IPS DF 6.9 (cell line): ENCODE measurements around the gene ARHGAP30.
"Not testable (repeated sequence)": the region's sequence is repeated elsewhere in the genome, so short reads cannot be mapped to it uniquely, and the experiment has no call there.

Experiments used
- DNase-seq: peaks from one replicate; pipeline ENCODE4 v3.0.0-alpha.2; 2013; ENCODE audit warnings: low read depth, low spot score
- H3K27ac ChIP-seq: one replicate; pipeline ENCODE4 v1.5.1; 2013; ENCODE audit warnings: low read length, control low read depth
- H3K27me3 ChIP-seq: 2 replicates; pipeline ENCODE4 v1.6.1; 2013; ENCODE audit warnings: mild to moderate bottlenecking, low read length; ENCODE audit not compliant: control insufficient read depth, insufficient read depth
- H3K36me3 ChIP-seq: 2 replicates; pipeline ENCODE4 v1.6.1; 2013; ENCODE audit warnings: low read length; ENCODE audit not compliant: control insufficient read depth, insufficient read depth
- H3K4me1 ChIP-seq: 2 replicates; pipeline ENCODE4 v1.6.1; 2013; ENCODE audit warnings: low read length; ENCODE audit not compliant: control insufficient read depth, insufficient read depth
- H3K4me3 ChIP-seq: 2 replicates; pipeline ENCODE4 v1.5.1; 2013; ENCODE audit warnings: mild to moderate bottlenecking, low read length
- H3K9me3 ChIP-seq: 2 replicates; pipeline ENCODE4 v1.6.1; 2013; ENCODE audit warnings: low read length, inconsistent platforms; ENCODE audit not compliant: control insufficient read depth, insufficient read depth
- WGBS: extraction: QIAGEN DNeasy Blood & Tissue Kit; methylation state at CpG from one replicate; pipeline ENCODE4 v1.1.7; 2013; ENCODE audit warnings: mixed read lengths, missing lambda C conversion rate; ENCODE audit not compliant: insufficient read length, insufficient coverage; 5-methylcytosine and 5-hydroxymethylcytosine counted together

Gene ARHGAP30, protein sequence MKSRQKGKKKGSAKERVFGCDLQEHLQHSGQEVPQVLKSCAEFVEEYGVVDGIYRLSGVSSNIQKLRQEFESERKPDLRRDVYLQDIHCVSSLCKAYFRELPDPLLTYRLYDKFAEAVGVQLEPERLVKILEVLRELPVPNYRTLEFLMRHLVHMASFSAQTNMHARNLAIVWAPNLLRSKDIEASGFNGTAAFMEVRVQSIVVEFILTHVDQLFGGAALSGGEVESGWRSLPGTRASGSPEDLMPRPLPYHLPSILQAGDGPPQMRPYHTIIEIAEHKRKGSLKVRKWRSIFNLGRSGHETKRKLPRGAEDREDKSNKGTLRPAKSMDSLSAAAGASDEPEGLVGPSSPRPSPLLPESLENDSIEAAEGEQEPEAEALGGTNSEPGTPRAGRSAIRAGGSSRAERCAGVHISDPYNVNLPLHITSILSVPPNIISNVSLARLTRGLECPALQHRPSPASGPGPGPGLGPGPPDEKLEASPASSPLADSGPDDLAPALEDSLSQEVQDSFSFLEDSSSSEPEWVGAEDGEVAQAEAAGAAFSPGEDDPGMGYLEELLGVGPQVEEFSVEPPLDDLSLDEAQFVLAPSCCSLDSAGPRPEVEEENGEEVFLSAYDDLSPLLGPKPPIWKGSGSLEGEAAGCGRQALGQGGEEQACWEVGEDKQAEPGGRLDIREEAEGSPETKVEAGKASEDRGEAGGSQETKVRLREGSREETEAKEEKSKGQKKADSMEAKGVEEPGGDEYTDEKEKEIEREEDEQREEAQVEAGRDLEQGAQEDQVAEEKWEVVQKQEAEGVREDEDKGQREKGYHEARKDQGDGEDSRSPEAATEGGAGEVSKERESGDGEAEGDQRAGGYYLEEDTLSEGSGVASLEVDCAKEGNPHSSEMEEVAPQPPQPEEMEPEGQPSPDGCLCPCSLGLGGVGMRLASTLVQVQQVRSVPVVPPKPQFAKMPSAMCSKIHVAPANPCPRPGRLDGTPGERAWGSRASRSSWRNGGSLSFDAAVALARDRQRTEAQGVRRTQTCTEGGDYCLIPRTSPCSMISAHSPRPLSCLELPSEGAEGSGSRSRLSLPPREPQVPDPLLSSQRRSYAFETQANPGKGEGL

DNA sequence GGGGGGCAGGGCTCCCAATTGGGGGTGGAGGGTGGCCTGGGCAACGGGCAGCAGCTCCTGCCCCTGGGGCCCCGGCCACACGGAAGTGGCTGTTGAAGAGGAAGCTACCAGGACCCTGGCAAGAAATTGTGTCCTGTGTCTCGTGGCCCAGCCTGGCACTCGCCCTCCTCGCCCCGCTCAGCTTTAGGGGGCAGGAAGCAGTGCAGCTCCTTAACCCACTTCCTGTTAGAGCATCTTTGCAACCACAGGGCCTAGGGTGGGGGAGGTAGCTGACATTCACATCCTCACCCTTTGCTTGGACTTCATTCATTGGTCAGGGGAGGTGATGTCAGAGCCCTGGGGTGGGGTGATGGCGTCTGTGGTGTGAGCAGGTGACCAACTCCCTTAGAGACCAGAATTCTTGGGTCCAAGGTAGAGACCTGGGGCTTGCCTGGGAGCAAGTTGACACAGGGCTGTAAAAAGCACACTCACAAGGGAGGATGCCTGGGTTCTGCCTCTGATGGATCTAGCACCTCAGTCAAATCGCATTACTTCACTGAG lies at the start of gene ARHGAP30:
ARHGAP30 (minus strand) TSS at position 161 of the 540 bp plus-strand sequence. CDS start 267 bp downstream, outside the sequence.
- Histone ChIP-seq H3K4me3 (no peak within 1 kb of the TSS), H3K27me3 (no peaks in the 10 kb centered on the region), H3K9me3 (no peaks in the 10 kb centered on the region), H3K4me1 (no peaks in the 10 kb centered on the region; the same call in 1 of the 2 replicates), H3K36me3 (no peaks in the 10 kb centered on the region), H3K27ac (no peak within 1 kb of the TSS)
- no CpG with 5 or more reads among the region's 9 CpGs for WGBS
- DNase-seq = no peak

DNA sequence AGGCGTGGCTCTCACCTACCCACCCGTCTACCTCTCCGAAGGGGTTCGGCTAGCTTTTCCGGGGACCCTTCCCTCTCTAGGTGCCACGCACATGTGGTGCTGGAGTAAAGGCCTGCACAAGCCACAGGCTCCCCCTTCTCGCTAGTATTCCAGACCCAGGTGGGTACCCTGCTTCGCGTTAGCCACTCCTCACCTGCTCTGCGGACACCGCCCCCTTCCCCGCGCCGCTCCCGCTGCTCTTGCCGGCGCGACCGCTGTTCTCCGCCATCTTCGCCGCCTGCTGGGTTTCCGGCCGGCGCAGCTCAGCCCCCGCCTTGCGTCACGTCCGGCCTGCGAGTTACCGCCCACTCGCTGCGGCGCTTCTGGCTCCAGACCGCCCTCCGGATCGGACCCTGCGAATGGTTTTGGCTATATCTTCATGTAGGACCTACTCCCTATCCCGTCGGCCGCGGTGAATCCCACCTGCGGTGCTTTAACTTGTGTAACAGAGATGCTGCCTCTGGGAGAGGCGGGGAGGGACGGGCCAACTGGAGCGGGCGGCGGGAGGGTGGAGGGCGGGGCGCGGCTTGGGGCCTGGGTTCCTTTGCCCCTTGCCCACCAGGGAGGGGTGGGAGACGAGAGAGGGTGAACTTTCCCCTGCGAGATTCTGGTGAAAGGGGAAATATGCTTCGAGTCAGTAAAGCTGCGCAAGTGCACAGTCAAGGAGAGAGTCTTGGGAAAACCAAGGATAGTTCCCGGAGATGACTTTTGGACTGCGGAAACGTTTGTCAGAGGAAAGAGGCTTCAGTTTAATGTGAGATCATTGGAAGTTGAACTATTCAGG lies 48.3 kb upstream of the ARHGAP30 start, which contains the start of the genes NIT1 and PFDN2:
NIT1 (plus strand) TSS at position 347 of the 823 bp plus-strand sequence; CDS start at position 419, 72 bp downstream.
PFDN2 (minus strand) TSS at position 279 of the 823 bp plus-strand sequence; CDS start at position 268, 11 bp downstream.
- peaks cover 6% of the 10 kb centered on the region; the same call in 1 of the 2 replicates for H3K4me1 ChIP-seq
- peaks cover 20% of the 10 kb centered on the region for H3K36me3 ChIP-seq

DNA sequence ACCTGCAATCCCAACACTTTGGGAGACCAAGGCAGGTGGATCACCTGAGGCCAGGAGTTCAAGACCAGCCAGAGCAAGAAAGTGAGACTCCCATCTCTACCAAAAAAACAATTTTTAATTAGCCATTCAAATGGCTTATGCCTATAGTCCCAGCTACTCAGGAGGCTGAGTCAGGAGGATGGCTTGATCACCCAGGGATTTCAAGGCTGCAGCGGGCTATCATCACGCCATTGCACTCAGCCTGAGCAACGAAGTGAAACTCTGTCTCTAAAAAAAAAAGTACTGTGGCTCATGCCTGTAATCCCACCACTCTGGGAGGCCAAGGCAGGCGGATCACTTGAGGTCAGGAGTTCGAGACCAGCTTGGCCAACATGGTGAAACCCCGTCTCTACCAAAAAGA lies 46.3 kb upstream of the ARHGAP30 start:
- not testable (repeated sequence) for H3K27me3 ChIP-seq, H3K9me3 ChIP-seq, H3K27ac ChIP-seq, H3K4me3 ChIP-seq, H3K4me1 ChIP-seq, H3K36me3 ChIP-seq, DNase-seq
- WGBS = no CpG with 5 or more reads among the region's 6 CpGs

More for the DNA sequence above, 48.3 kb upstream of the ARHGAP30 start, which contains the start of the genes NIT1 and PFDN2:
- no peak within 1 kb of the TSS for H3K27ac ChIP-seq
- WGBS = no CpG with 5 or more reads among the region's 58 CpGs
- peak within 1 kb of the TSS; percentile 97 for H3K4me3 ChIP-seq
- DNase-seq = peak; percentile 68
- no peaks in the 10 kb centered on the region for H3K27me3 ChIP-seq
- no peaks in the 10 kb centered on the region for H3K9me3 ChIP-seq

DNA sequence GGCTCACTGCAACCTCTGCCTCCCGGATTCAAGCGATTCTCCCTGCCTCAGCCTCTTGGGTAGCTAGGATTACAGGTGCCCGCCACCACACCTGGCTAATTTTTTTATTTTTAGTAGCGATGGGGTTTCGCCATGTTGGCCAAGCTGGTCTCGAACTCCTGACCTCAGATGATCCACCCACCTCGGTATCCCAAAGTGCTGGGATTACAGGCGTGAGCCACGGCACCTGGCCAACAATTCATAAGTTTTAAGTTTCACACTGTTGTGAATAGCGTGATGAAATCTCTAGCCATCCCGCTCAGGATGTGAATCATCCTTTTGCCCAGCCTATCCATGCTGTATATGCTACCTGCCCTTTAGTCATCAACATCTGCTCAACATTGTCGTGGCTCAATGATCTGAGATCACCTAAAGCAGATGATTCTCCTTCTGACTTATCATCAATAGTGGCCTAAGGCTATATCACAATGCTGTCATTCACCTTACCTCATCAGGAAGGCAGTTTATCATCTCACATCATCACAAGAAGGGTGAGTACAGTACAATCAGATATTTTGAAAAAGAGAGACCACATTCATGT lies 45.5 kb upstream of the ARHGAP30 start:
- no peak overlapping the region for H3K4me3 ChIP-seq
- no peaks in the 10 kb centered on the region for H3K9me3 ChIP-seq
- no peak overlapping the region for H3K27ac ChIP-seq
- WGBS = no CpG with 5 or more reads among the region's 12 CpGs
- no peak for DNase-seq
- no peaks in the 10 kb centered on the region for H3K27me3 ChIP-seq
- peaks cover 3% of the 10 kb centered on the region; the same call in 1 of the 2 replicates for H3K36me3 ChIP-seq
- H3K4me1 ChIP-seq = peaks cover 6% of the 10 kb centered on the region; the same call in 1 of the 2 replicates

DNA sequence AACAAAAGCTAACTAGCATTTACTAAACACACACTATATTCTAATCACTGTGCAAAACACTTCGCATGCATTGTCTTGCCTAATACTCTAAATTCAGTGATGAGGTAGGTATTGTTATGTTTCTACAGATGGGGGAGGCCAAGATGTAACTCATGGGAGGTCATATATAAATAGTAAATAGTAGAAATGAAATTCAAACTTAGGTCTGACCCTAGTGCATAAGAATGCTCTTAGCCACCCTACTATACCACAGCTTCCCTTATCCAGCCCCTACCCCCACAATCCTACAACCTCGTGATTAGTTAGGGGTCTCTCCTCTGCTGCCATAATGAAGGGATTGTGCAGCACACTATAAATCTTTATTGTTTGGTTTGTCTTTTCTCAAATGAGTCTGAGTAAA lies 44.9 kb upstream of the ARHGAP30 start:
- no peak for DNase-seq
- Histone ChIP-seq H3K9me3 (no peaks in the 10 kb centered on the region), H3K4me1 (peaks cover 6% of the 10 kb centered on the region; the same call in 1 of the 2 replicates), H3K27me3 (no peaks in the 10 kb centered on the region), H3K36me3 (peaks cover 1% of the 10 kb centered on the region; the same call in 1 of the 2 replicates), H3K27ac (no peak overlapping the region), H3K4me3 (no peak overlapping the region)
- WGBS = no CpG with 5 or more reads among the region's 2 CpGs

DNA sequence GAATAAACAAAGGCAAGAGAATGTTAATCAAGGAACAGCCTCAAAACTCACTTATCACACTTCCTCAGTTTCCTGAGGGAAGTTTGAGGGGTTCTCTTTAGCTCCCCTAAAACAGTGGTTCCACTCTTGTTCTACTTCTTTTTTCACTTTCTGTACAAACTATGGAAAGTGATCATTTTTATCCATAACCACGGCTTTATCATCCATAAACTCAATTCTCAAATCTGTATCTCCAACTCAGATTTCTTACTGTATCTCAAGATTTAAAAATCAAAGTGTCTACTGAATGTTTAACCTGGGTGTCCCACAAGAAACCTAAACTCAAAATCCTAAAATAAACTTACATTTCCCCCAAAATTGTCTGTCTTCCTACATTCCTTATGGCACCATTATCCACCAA lies 44.2 kb upstream of the ARHGAP30 start:
- H3K27me3 ChIP-seq = no peaks in the 10 kb centered on the region
- DNase-seq = no peak
- peaks cover 2% of the 10 kb centered on the region; the same call in 1 of the 2 replicates for H3K36me3 ChIP-seq

DNA sequence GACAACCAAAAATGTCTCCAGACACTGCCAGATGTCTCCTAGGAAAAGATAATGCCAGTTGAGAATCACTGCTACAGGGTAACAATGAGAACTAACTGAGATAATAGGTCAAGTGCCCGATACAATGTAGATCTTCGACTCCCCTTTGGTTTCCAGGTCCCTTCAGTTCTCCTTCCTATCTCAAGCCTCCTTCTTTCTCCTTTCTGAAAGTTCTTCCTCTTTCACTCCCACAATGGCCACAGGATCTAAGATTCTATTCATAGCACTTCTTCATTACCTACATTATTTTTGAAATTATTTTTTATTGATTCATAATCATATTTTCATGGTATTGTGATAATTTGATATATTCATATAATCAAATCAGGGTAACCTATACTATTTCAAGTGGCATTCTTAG lies 41.8 kb upstream of the ARHGAP30 start:
- Histone ChIP-seq H3K9me3 (no peaks in the 10 kb centered on the region), H3K4me1 (no peaks in the 10 kb centered on the region), H3K36me3 (peaks cover 2% of the 10 kb centered on the region; the same call in 1 of the 2 replicates), H3K4me3 (no peak overlapping the region), H3K27ac (no peak overlapping the region), H3K27me3 (no peaks in the 10 kb centered on the region)
- no CpG with 5 or more reads among the region's 2 CpGs for WGBS
- DNase-seq = no peak

More for the DNA sequence above, 44.2 kb upstream of the ARHGAP30 start:
- no CpG with 5 or more reads among the region's 1 CpG for WGBS
- Histone ChIP-seq H3K4me3 (no peak overlapping the region), H3K4me1 (peaks cover 2% of the 10 kb centered on the region; the same call in 1 of the 2 replicates), H3K9me3 (no peaks in the 10 kb centered on the region), H3K27ac (no peak overlapping the region)

DNA sequence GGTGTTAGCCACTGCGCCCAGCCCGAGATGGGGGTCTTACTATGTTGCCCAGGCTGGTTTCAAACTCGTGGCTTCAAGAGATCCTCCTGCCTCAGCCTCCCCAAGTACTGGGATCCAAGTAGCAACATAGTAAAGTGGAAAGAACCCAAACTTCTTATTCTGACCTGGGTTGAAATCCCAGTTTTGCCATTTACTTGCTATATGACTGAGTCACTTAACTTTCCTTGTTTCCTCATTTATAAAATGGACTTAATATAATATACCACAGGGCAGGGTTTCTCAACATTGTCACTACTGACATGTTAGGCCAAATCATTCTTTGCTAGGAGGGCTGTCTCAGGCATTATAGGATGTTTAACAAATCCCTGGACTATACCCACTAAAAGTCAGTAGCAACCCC lies 41.4 kb upstream of the ARHGAP30 start:
- no peak for DNase-seq
- Histone ChIP-seq H3K4me3 (no peak overlapping the region), H3K4me1 (no peaks in the 10 kb centered on the region), H3K27me3 (no peaks in the 10 kb centered on the region), H3K9me3 (no peaks in the 10 kb centered on the region), H3K27ac (no peak overlapping the region), H3K36me3 (peaks cover 2% of the 10 kb centered on the region; the same call in 1 of the 2 replicates)
- no CpG with 5 or more reads among the region's 3 CpGs for WGBS

DNA sequence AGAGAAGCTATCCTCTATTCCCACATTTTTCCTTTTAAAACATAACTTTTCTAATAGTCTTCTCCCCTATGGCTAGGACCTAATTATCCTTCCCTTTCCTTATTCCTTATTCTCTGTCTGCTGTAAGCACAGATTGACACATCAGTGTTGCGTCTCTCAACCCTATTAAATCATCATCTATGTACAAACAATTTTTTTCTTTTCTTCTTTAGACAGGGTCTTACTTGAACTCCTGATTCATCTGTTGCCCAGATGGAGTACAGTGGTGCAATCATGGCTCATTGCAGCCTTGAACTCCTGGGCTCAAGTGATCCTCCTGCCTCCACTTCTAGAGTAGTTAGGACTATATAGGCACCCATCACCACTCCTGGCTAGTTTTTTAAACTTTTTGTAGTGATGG lies 36.7 kb upstream of the ARHGAP30 start:
- DNase-seq = no peak
- no peaks in the 10 kb centered on the region for H3K4me1 ChIP-seq
- no CpG with 5 or more reads among the region's 1 CpG for WGBS
- H3K27me3 ChIP-seq = no peaks in the 10 kb centered on the region
- no peak overlapping the region for H3K27ac ChIP-seq
- no peaks in the 10 kb centered on the region for H3K9me3 ChIP-seq
- no peak overlapping the region for H3K4me3 ChIP-seq
- peaks cover 10% of the 10 kb centered on the region; the same call in 1 of the 2 replicates for H3K36me3 ChIP-seq
